GM23338 (cell line): ENCODE data around the gene FRY. TPM values are rescaled to one million over a fixed set of nuclear protein-coding genes. Genes with fewer than 3 reads are reported as not detected.

Source experiments
- ATAC-seq: fragments of 200-7000 bp; cut with Tn5 transposase; 3 replicates; pipeline ENCODE4 v1.9.1; 2020
- DNase-seq: peaks from one replicate; pipeline ENCODE4 v3.0.0-alpha.2; 2015; ENCODE audit warnings: low spot score
- H2AFZ ChIP-seq: fragments of 200-600 bp; sonication (generic); 2 replicates; pipeline ENCODE4 v1.8.0; 2016; ENCODE audit warnings: antibody characterized with exemption, mild to moderate bottlenecking, moderate library complexity
- H3F3A ChIP-seq: fragments of 200-600 bp; sonication (generic); replicated peaks from 2 replicates; pipeline ENCODE4 v1.8.0; 2017; ENCODE audit warnings: antibody characterized with exemption, mixed run types, low read depth
- H3K27ac ChIP-seq: fragments of 200-600 bp; sonication (generic); 2 replicates; pipeline ENCODE4 v1.6.1; 2016; ENCODE audit warnings: low read depth
- H3K27me3 ChIP-seq: fragments of 200-600 bp; sonication (generic); 2 replicates; pipeline ENCODE4 v1.8.0; 2016; ENCODE audit warnings: mild to moderate bottlenecking, mixed run types, moderate library complexity; ENCODE audit not compliant: insufficient read depth
- H3K36me3 ChIP-seq: fragments of 200-600 bp; sonication (generic); 2 replicates; pipeline ENCODE4 v1.8.0; 2016; ENCODE audit warnings: mild to moderate bottlenecking; ENCODE audit not compliant: insufficient read depth
- H3K4me1 ChIP-seq: fragments of 200-600 bp; sonication (generic); 2 replicates; pipeline ENCODE4 v1.8.0; 2016; ENCODE audit warnings: mild to moderate bottlenecking, moderate library complexity; ENCODE audit not compliant: insufficient read depth
- H3K4me2 ChIP-seq: fragments of 200-600 bp; sonication (generic); 2 replicates; pipeline ENCODE4 v1.7.1; 2017; ENCODE audit warnings: mixed run types
- H3K4me3 ChIP-seq: fragments of 200-600 bp; sonication (generic); 2 replicates; pipeline ENCODE4 v1.6.1; 2016; ENCODE audit warnings: mixed run types
- H3K79me2 ChIP-seq: fragments of 200-600 bp; sonication (generic); replicated peaks from 2 replicates; pipeline ENCODE4 v1.8.0; 2017; ENCODE audit warnings: mild to moderate bottlenecking; ENCODE audit not compliant: insufficient read depth
- H3K9me2 ChIP-seq: fragments of 200-600 bp; sonication (generic); 2 replicates; pipeline ENCODE4 v1.8.0; 2017; ENCODE audit not compliant: insufficient read depth
- H4K20me1 ChIP-seq: fragments of 200-600 bp; sonication (generic); replicated peaks from 2 replicates; pipeline ENCODE4 v1.8.0; 2017; ENCODE audit warnings: mild to moderate bottlenecking; ENCODE audit not compliant: insufficient read depth
- H3K27ac Mint-ChIP-seq: 2 replicates; pipeline ENCODE4 v1.8.0; 2020; ENCODE audit warnings: inconsistent platforms, mild to moderate bottlenecking, moderate library complexity, mixed read lengths
- H3K27me3 Mint-ChIP-seq: 3 replicates; pipeline ENCODE4 v1.8.0; 2022; ENCODE audit warnings: low read depth, mild to moderate bottlenecking, moderate library complexity, mixed read lengths, inconsistent platforms; ENCODE audit not compliant: insufficient read depth, poor library complexity
- H3K36me3 Mint-ChIP-seq: 3 replicates; pipeline ENCODE4 v1.8.0; 2021; ENCODE audit warnings: low read depth, mild to moderate bottlenecking, inconsistent platforms, moderate library complexity, mixed read lengths
- H3K4me1 Mint-ChIP-seq: 3 replicates; pipeline ENCODE4 v1.8.0; 2020; ENCODE audit warnings: mild to moderate bottlenecking, inconsistent platforms, mixed read lengths
- H3K4me3 Mint-ChIP-seq: 3 replicates; pipeline ENCODE4 v1.8.0; 2021; ENCODE audit warnings: moderate library complexity, mild to moderate bottlenecking, inconsistent platforms, mixed read lengths
- H3K9me3 Mint-ChIP-seq: 3 replicates; pipeline ENCODE4 v1.8.0; 2020; ENCODE audit warnings: moderate library complexity, mild to moderate bottlenecking, inconsistent platforms, mixed read lengths
- CREB1 ChIP-seq: fragments of 250-450 bp; sonication (Bioruptor Pico); IDR thresholded peaks from 2 replicates; pipeline ENCODE4 v1.5.0; 2020; ENCODE audit warnings: low read depth, mild to moderate bottlenecking, moderate library complexity
- EZH2 ChIP-seq: fragments of 200-600 bp; sonication (generic); IDR thresholded peaks from one replicate; pipeline ENCODE4 v1.8.0; 2017; ENCODE audit warnings: antibody characterized with exemption, mild to moderate bottlenecking, low read depth; ENCODE audit not compliant: unreplicated experiment
- EZH2phosphoT487 ChIP-seq: fragments of 200-600 bp; sonication (generic); IDR thresholded peaks from one replicate; pipeline ENCODE4 v1.8.1; 2018; ENCODE audit warnings: antibody characterized with exemption; ENCODE audit not compliant: unreplicated experiment
- JUNB ChIP-seq: IDR thresholded peaks from one replicate; pipeline ENCODE4 v1.6.1; 2016; ENCODE audit warnings: antibody characterized with exemption; ENCODE audit not compliant: unreplicated experiment
- NANOG ChIP-seq: IDR thresholded peaks from 2 replicates; pipeline ENCODE4 v1.6.1; 2016; ENCODE audit warnings: antibody characterized with exemption, borderline replicate concordance
- POLR2AphosphoS5 ChIP-seq: IDR thresholded peaks from 2 replicates; pipeline ENCODE4 v1.6.1; 2016; ENCODE audit warnings: antibody characterized with exemption, low read depth
- STAT1 ChIP-seq: IDR thresholded peaks from one replicate; pipeline ENCODE4 v1.6.1; 2016; ENCODE audit warnings: antibody characterized with exemption; ENCODE audit not compliant: unreplicated experiment
- ZNF114 ChIP-seq: fragments of 250-450 bp; sonication (Bioruptor Pico); IDR thresholded peaks from 2 replicates; pipeline ENCODE4 v1.5.0; 2020; ENCODE audit warnings: mild to moderate bottlenecking, moderate library complexity
- ZNF331 ChIP-seq: fragments of 250-450 bp; sonication (Bioruptor Pico); IDR thresholded peaks from 2 replicates; pipeline ENCODE4 v1.5.0; 2020; ENCODE audit warnings: low read depth, mild to moderate bottlenecking, moderate library complexity
- polyA plus RNA-seq: library from polyadenylated mRNA; unstranded; fragments of >200 nt; fragmentation: Nextera tagmentation; extraction: Ambion mirVana; gene quantifications from 2 replicates; pipeline ENCODE4 v1.2.1, GENCODE V29; 2016
- total RNA-seq: library from RNA; depleted of rRNA; stranded (reverse); fragments of >200 nt; shearing (Covaris generic); gene quantifications from 2 replicates; pipeline ENCODE4 v1.2.3, GENCODE V29; 2014
- TF ChIP-seq, protein P1 (sequence below): IDR thresholded peaks from one replicate; pipeline ENCODE4 v1.6.1; 2018; ENCODE audit warnings: antibody characterized with exemption; ENCODE audit not compliant: unreplicated experiment
- TF ChIP-seq, protein P2 (sequence below): IDR thresholded peaks from 2 replicates; pipeline ENCODE4 v1.6.1; 2016; ENCODE audit warnings: antibody characterized with exemption
- TF ChIP-seq, protein P3 (sequence below), 2 experiments: fragments of 200-600 bp in 1 of 2; sonication (generic) in 1 of 2; conservative IDR thresholded peaks; 2 replicates each; pipeline versions ENCODE4 v1.5.1 to v1.6.1; 2016 to 2017; ENCODE audit warnings: antibody characterized with exemption in 2 of 2, low read depth in 2 of 2, mild to moderate bottlenecking in 2 of 2, moderate library complexity in 1 of 2
- TF ChIP-seq, protein P4 (sequence below): fragments of 250-450 bp; sonication (Bioruptor Pico); IDR thresholded peaks from 2 replicates; pipeline ENCODE4 v1.5.0; 2020; ENCODE audit warnings: mild to moderate bottlenecking, moderate library complexity

FRY gene
- total and polyA plus RNA-seq, 2 experiments from 2014 or later = 2.4 to 10.1 TPM

DNA sequence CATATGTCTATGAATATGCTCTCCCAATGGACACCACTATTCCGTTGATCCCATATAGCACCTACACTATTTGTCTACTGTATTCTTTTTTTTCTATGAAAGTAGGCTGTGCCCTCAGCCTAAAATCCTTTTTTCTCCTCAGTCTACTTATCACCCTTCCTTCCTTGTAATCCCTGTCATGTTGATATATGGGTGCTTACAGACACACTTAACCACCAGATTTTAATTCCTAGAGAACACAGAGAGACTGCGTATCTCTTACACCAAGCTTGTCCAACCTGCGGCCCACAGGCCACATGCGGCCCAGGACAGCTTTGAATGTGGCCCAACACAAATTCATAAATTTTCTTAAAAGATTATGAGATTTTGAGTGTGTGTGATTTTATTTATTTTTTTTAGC, 182.5 kb downstream of the FRY start:
- Mint-ChIP-seq H3K4me1 (peaks cover 5% of the 10 kb centered on the region; the same call in 2 of the 3 replicates), H3K27me3 (no peaks in the 10 kb centered on the region)

More for the DNA sequence above, 182.5 kb downstream of the FRY start:
- no peaks in the 10 kb centered on the region for H3K79me2 ChIP-seq
- Mint-ChIP-seq H3K36me3 (0 out of 3 replicates have a peak, but pooled peaks cover 2% of the 10 kb centered on the region), H3K27ac (no peak overlapping the region), H3K4me3 (no peak overlapping the region), H3K9me3 (no peaks in the 10 kb centered on the region)
- no peaks in the 10 kb centered on the region for H3K36me3 ChIP-seq
- H3F3A ChIP-seq = no peaks in the 10 kb centered on the region
- no peaks in the 10 kb centered on the region for H3K4me1 ChIP-seq
- no peaks in the 10 kb centered on the region for H4K20me1 ChIP-seq
- H3K4me3 ChIP-seq = no peak overlapping the region
- no peak overlapping the region for H3K4me2 ChIP-seq
- no peaks in the 10 kb centered on the region for H3K27me3 ChIP-seq
- DNase-seq = no peak
- H2AFZ ChIP-seq = no peak overlapping the region
- no peaks in the 10 kb centered on the region for H3K9me2 ChIP-seq
- no peak for ATAC-seq
- no peak overlapping the region for H3K27ac ChIP-seq
- no peak for TF ChIP-seq POLR2AphosphoS5
- TF ChIP-seq, protein P1, sequence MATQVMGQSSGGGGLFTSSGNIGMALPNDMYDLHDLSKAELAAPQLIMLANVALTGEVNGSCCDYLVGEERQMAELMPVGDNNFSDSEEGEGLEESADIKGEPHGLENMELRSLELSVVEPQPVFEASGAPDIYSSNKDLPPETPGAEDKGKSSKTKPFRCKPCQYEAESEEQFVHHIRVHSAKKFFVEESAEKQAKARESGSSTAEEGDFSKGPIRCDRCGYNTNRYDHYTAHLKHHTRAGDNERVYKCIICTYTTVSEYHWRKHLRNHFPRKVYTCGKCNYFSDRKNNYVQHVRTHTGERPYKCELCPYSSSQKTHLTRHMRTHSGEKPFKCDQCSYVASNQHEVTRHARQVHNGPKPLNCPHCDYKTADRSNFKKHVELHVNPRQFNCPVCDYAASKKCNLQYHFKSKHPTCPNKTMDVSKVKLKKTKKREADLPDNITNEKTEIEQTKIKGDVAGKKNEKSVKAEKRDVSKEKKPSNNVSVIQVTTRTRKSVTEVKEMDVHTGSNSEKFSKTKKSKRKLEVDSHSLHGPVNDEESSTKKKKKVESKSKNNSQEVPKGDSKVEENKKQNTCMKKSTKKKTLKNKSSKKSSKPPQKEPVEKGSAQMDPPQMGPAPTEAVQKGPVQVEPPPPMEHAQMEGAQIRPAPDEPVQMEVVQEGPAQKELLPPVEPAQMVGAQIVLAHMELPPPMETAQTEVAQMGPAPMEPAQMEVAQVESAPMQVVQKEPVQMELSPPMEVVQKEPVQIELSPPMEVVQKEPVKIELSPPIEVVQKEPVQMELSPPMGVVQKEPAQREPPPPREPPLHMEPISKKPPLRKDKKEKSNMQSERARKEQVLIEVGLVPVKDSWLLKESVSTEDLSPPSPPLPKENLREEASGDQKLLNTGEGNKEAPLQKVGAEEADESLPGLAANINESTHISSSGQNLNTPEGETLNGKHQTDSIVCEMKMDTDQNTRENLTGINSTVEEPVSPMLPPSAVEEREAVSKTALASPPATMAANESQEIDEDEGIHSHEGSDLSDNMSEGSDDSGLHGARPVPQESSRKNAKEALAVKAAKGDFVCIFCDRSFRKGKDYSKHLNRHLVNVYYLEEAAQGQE = no peak
- no peak for TF ChIP-seq JUNB
- TF ChIP-seq, protein P2, sequence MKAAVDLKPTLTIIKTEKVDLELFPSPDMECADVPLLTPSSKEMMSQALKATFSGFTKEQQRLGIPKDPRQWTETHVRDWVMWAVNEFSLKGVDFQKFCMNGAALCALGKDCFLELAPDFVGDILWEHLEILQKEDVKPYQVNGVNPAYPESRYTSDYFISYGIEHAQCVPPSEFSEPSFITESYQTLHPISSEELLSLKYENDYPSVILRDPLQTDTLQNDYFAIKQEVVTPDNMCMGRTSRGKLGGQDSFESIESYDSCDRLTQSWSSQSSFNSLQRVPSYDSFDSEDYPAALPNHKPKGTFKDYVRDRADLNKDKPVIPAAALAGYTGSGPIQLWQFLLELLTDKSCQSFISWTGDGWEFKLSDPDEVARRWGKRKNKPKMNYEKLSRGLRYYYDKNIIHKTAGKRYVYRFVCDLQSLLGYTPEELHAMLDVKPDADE = no peak
- TF ChIP-seq, protein P3, sequence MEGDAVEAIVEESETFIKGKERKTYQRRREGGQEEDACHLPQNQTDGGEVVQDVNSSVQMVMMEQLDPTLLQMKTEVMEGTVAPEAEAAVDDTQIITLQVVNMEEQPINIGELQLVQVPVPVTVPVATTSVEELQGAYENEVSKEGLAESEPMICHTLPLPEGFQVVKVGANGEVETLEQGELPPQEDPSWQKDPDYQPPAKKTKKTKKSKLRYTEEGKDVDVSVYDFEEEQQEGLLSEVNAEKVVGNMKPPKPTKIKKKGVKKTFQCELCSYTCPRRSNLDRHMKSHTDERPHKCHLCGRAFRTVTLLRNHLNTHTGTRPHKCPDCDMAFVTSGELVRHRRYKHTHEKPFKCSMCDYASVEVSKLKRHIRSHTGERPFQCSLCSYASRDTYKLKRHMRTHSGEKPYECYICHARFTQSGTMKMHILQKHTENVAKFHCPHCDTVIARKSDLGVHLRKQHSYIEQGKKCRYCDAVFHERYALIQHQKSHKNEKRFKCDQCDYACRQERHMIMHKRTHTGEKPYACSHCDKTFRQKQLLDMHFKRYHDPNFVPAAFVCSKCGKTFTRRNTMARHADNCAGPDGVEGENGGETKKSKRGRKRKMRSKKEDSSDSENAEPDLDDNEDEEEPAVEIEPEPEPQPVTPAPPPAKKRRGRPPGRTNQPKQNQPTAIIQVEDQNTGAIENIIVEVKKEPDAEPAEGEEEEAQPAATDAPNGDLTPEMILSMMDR (conservative IDR thresholded peaks at IDR 0.05; ENCODE audit: low read depth in 2 of 2) = no peak
- TF ChIP-seq, protein P4, sequence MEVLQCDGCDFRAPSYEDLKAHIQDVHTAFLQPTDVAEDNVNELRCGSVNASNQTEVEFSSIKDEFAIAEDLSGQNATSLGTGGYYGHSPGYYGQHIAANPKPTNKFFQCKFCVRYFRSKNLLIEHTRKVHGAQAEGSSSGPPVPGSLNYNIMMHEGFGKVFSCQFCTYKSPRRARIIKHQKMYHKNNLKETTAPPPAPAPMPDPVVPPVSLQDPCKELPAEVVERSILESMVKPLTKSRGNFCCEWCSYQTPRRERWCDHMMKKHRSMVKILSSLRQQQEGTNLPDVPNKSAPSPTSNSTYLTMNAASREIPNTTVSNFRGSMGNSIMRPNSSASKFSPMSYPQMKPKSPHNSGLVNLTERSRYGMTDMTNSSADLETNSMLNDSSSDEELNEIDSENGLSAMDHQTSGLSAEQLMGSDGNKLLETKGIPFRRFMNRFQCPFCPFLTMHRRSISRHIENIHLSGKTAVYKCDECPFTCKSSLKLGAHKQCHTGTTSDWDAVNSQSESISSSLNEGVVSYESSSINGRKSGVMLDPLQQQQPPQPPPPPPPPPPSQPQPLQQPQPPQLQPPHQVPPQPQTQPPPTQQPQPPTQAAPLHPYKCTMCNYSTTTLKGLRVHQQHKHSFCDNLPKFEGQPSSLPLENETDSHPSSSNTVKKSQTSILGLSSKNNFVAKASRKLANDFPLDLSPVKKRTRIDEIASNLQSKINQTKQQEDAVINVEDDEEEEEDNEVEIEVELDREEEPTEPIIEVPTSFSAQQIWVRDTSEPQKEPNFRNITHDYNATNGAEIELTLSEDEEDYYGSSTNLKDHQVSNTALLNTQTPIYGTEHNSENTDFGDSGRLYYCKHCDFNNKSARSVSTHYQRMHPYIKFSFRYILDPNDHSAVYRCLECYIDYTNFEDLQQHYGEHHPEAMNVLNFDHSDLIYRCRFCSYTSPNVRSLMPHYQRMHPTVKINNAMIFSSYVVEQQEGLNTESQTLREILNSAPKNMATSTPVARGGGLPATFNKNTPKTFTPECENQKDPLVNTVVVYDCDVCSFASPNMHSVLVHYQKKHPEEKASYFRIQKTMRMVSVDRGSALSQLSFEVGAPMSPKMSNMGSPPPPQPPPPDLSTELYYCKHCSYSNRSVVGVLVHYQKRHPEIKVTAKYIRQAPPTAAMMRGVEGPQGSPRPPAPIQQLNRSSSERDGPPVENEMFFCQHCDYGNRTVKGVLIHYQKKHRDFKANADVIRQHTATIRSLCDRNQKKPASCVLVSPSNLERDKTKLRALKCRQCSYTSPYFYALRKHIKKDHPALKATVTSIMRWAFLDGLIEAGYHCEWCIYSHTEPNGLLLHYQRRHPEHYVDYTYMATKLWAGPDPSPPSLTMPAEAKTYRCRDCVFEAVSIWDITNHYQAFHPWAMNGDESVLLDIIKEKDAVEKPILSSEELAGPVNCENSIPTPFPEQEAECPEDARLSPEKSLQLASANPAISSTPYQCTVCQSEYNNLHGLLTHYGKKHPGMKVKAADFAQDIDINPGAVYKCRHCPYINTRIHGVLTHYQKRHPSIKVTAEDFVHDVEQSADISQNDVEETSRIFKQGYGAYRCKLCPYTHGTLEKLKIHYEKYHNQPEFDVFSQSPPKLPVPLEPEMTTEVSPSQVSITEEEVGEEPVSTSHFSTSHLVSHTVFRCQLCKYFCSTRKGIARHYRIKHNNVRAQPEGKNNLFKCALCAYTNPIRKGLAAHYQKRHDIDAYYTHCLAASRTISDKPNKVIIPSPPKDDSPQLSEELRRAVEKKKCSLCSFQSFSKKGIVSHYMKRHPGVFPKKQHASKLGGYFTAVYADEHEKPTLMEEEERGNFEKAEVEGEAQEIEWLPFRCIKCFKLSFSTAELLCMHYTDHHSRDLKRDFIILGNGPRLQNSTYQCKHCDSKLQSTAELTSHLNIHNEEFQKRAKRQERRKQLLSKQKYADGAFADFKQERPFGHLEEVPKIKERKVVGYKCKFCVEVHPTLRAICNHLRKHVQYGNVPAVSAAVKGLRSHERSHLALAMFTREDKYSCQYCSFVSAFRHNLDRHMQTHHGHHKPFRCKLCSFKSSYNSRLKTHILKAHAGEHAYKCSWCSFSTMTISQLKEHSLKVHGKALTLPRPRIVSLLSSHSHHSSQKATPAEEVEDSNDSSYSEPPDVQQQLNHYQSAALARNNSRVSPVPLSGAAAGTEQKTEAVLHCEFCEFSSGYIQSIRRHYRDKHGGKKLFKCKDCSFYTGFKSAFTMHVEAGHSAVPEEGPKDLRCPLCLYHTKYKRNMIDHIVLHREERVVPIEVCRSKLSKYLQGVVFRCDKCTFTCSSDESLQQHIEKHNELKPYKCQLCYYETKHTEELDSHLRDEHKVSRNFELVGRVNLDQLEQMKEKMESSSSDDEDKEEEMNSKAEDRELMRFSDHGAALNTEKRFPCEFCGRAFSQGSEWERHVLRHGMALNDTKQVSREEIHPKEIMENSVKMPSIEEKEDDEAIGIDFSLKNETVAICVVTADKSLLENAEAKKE (CRISPR knock-in tag) = no peak
- no peak for TF ChIP-seq ZNF331
- TF ChIP-seq EZH2phosphoT487 = no peak
- no peak for TF ChIP-seq CREB1
- TF ChIP-seq ZNF114 (CRISPR knock-in tag) = no peak
- no peak for TF ChIP-seq STAT1
- no peak for TF ChIP-seq EZH2
- TF ChIP-seq NANOG = no peak
